8988T (cell line): Measurements from ENCODE around the gene CLDN9.

Experiments used
- DNase-seq: peaks from one replicate; pipeline ENCODE4 v3.0.0; 2011

The CLDN9 gene

GRCh38 chr16:2975161-2975795 lies 37.4 kb upstream of the CLDN9 start:
- no peak for DNase-seq

DNA sequence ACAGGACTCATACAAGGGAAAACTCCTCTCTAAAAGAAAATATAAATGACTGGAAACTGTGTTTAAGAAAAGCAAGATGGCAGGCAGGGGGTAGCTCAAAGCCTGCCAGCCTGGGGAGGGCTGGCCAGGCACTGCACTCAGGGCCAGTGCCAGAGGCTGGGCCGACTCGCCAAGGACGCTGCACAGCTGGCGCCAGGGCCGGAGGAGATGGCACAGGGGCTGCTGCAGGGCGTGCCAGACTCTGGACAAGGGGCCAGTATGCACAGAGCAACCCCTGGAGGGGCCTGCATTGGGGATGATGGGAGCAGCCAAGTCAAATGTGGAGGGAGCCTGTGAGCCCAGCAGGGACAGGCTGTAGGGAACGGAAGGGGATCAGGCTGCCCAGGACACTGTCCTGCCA lies 36.5 kb upstream of the CLDN9 start:
- DNase-seq = no peak

- no peak for DNase-seq
These were observed 36.0 kb upstream of the CLDN9 start for GRCh38 chr16:2976673-2977072.

GRCh38 chr16:2977440-2977839 lies 35.3 kb upstream of the CLDN9 start:
- DNase-seq = no peak

DNA sequence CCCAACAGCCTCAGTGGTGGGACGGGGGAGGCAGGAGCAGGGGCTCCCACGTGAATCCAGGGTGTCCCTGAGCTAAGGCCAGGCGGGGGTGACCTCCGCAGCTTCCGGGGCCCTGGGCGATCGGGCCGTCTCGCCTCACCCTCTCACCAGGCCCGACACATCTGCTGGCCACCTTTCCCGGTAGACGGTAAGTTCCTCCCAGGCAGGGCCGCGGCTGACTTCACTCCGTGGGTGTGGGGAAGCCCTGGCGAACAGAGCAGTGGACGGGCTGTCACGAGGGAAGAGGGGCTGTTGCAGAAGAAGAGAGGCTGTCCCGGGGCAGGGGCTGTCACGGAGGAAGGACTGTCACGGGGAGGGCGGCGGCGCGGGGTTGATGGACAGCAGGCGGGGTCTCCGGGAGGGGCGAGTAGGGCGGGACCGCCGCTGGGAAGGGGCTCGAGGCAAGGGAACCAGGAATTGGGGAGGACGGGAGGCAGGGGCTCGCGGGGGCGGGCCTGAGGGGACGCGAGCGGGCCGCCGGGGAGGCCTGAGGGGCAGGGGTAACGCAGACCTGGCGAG lies 33.0 kb upstream of the CLDN9 start:
- DNase-seq = peak; percentile 45

GRCh38 chr16:2980227-2981176 lies 32.2 kb upstream of the CLDN9 start, which contains the start of gene PKMYT1:
Gene PKMYT1 (minus strand): TSS chr16:2980446. CDS start chr16:2979657, 789 bp downstream.
- peak; percentile 100 for DNase-seq

DNA sequence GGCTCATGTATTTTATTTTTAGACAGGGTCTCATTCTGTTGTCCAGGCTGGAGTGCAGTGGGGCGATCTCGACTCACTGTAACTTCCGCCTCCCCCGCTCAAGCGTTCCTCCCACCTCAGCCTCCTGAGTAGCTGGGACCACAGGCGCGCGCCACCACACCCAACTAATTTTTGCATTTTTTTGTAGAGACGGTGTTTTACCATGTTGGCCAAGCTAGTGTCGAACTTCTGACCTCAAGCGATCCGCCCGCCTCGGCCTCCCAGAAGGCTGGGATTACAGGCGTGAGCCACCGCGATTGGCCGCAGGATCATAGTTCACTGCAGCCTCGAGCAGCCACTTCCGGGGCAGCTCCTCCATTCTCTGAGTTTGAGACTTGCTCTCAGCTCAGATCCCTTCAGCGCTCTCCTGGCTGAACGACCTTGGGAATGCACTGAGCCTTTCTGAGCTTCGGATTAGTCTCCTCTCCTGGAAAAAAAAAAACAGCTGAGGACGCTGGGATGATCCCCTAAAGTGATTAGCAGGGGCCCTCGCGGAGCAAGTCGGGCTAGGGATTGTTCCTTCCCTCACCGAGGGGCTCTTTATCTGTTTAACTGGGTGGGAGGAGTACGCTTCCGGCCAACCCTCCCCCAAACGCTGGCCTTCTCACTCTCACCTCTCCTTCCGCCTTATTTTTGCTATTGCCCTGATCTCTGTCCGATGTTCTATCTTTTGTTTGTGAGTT lies 31.4 kb upstream of the CLDN9 start:
- no peak for DNase-seq

DNA sequence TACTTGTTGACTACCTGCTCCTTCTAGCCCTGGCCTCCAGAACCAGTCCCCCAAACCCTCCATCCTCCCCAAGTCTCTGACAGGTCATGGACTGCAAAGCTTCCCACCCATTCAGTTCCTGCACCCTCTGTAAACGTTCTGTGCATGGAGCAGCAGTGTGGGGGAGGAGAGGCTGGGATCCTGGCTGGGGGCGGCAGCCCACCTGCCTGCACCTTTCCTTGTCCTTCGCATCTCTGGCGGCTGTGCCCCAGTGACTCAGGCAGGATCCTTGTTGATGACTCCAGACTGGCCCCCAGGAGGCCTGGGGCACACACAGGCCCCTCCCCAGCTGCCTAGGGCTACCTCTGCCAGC lies 30.8 kb upstream of the CLDN9 start:
- DNase-seq = no peak

- DNase-seq = no peak
These were observed 30.3 kb upstream of the CLDN9 start for GRCh38 chr16:2982402-2982801.

GRCh38 chr16:2983706-2984136 lies 29.0 kb upstream of the CLDN9 start:
- peak; percentile 96 for DNase-seq

DNA sequence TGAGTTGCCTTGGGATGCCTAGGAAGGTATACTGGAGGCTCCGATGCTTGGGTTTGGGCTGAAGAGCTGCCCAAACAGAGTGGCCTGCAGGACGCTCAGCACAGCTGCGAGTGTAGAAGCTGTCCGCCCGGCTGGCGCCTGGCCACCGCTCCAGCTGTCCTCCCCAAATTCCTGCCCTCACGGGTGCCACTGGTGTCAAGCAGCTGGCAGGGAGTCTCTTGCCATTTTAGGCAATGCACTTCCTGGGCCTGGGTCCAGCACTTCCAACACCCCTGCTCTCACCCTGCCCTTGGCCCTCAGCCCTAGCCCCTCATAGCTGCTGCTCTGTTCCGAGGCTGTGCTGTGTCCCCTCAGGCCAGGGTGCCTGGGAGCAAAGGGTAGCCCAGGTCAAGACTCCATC lies 27.3 kb upstream of the CLDN9 start:
- no peak for DNase-seq

GRCh38 chr16:2985893-2986355 lies 26.8 kb upstream of the CLDN9 start:
- no peak for DNase-seq

DNA sequence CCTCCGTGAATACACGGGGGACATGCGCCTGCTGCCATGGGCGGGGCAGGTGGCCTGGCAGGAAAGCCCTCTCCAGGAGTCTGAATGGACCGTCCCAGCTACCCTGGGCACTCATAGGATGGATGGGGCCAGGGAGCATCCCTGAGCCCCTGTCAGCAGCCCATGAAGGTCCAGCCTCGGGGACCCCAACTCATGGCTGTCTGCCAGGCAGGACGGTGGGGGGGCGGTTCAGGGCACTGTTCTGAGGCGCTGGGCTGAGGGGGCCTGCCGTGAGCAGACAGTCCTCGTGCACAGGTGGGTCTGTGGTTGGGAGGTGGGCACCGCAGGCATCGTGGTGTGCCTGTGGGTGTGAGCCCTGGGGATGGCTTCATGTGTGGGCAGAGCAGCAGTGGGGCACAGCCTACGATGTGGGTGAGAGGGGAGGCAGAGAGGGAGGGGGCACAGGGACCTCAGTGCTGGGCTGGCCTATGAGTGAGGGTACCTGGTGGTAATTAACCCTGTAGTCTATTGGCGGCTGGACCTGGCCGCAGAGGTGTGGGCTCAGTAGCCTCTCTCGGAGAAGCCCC lies 26.0 kb upstream of the CLDN9 start:
- no peak for DNase-seq

DNA sequence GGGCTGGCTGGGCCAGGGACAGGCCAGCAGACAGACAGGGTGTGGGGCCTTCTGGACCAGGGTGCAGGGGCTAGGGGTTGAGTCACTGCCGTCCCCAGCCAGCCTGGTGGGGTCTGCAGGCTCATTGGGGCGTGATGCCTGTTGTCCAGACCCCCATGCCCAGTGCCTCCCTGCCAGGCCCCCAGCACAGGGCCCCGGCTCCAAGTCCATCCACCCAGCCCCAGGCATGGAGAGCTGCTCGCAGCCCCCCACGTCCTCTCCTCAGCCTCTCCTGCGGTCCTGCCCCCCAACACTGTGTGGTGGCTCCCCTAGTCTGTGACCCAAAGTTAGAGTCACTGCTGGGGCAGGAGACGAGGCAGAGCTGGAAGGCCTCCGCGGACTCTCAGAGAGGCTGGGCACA lies 25.4 kb upstream of the CLDN9 start:
- no peak for DNase-seq

- DNase-seq = no peak
These were observed 24.9 kb upstream of the CLDN9 start for GRCh38 chr16:2987833-2988232.

DNA sequence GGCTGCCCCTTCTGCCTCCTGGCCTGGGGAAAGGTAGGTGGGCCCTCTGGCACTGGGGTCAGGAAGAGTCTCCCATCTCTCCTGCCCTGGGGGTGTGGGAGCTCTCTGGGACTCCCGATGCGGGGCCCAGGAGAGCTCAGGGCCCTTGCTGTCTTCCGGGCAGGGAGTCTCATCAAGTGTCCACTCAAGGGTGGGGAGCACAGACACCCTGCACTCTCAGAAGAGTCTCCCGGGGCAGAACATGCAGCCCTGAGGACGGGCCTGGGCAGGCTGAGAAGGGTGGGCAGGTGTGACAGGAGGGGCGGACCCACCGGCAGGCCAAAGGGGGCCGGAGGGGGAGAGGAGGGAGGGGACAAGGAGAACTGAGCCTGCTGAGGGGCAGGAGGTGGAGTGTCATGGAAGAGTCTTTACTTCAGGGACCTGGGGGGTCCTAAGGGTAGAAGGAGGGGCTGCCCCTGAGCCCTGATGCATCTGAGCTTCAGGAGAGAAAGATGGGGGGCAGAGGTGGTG lies 24.1 kb upstream of the CLDN9 start:
- no peak for DNase-seq

GRCh38 chr16:2990891-2991290 lies 21.8 kb upstream of the CLDN9 start:
- no peak for DNase-seq

GRCh38 chr16:2991566-2992261 lies 21.0 kb upstream of the CLDN9 start:
- DNase-seq = no peak

DNA sequence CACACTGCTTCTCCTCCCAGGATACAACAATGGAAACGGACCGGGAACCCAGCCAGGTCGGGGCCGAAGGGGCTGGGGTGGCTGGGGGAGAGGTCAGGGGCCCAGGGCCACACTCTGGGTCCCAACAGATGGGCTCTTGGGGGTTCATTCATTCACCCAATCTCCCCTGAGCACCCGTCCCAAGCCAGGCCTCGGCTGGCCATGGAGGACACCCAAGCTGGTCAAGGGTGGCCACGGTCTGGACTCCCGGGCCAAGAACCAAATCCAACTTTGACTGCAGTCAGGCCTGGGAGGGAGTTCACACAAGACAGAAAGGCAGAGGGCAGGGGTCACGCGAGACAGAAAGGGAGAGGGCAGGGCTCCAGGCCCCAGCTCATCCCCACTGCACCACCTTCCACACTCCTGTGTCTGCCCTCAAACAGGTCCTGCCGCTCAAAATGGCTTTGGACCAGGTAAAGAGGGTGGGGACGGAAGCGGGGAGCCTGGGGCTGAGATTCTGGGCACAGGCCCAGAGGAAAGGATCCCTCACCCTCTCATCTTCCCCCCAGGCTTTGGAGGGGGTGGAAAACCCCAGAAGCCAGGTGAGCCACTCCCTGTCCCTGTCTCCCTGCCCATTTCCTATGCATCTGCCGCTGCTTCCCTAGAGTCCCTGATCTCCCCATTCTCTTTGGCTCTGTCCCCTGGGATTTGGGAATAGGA lies 20.2 kb upstream of the CLDN9 start:
- DNase-seq = no peak

DNA sequence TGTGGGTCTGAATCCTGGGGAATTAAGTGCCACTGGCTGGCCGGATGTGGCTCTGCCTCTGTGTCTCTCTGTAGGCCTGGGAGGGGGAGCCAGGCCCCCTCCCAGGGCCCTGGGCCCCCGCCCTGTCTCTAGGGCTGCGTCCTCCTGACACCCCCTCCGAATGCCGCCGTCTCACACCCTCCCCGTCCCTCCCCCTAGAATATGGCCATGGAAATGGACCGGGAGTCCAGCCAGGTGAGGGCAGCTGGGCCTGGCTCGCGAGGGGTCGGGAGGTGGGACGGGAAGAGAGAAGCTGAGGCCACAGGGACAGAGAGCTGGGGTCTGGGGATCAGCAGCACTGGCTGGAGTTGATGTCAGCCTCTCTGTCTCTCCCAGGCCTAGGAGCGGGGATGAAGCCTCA lies 16.4 kb upstream of the CLDN9 start:
- DNase-seq = no peak

DNA sequence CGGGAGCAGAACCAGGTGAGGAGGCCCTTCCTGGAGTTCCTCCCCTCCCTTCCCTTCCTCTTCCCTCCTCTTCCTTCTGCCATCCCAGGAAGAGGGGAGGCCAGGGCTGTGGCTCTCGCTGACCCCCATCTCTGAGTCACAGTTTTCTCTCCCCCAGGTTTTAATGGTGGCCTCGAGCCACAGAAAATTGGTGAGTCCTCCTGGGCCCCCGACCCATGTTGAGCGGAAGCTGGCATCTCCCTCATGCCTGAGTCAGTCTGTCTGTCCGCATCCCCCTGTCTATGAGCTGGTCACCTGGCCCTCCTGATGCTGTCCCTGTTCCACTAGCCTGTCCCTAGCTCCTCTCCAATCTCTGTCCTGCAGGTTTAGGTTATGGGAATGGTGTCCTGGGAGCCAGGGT lies 12.8 kb upstream of the CLDN9 start:
- no peak for DNase-seq
